ENCODE data around the gene FHIP1B. TPM values are rescaled to one million over a fixed set of nuclear protein-coding genes. Genes with fewer than 3 reads are reported as not detected.

FHIP1B gene
- total RNA-seq, 1 donor from 2014 or later: 25.3 TPM

GRCh38 chr11:6206456-6207180, 27.8 kb downstream of the FHIP1B start:
- peaks cover 6% of the 10 kb centered on the region for H3K36me3 Mint-ChIP-seq (ENCODE audit: unreplicated experiment)
- H3K4me3 Mint-ChIP-seq (ENCODE audit: unreplicated experiment): no peak overlapping the region
- no peak overlapping the region for H3K27ac Mint-ChIP-seq (ENCODE audit: unreplicated experiment)
- TF ChIP-seq, protein P1, sequence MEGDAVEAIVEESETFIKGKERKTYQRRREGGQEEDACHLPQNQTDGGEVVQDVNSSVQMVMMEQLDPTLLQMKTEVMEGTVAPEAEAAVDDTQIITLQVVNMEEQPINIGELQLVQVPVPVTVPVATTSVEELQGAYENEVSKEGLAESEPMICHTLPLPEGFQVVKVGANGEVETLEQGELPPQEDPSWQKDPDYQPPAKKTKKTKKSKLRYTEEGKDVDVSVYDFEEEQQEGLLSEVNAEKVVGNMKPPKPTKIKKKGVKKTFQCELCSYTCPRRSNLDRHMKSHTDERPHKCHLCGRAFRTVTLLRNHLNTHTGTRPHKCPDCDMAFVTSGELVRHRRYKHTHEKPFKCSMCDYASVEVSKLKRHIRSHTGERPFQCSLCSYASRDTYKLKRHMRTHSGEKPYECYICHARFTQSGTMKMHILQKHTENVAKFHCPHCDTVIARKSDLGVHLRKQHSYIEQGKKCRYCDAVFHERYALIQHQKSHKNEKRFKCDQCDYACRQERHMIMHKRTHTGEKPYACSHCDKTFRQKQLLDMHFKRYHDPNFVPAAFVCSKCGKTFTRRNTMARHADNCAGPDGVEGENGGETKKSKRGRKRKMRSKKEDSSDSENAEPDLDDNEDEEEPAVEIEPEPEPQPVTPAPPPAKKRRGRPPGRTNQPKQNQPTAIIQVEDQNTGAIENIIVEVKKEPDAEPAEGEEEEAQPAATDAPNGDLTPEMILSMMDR (IDR thresholded peaks at IDR 0.05; ENCODE audit: partially characterized antibody, unreplicated experiment): no peak
- H3K4me1 Mint-ChIP-seq (ENCODE audit: low read depth, unreplicated experiment): no peaks in the 10 kb centered on the region
- peaks cover 2% of the 10 kb centered on the region for H3K27me3 Mint-ChIP-seq (ENCODE audit: unreplicated experiment)
- no peak for DNase-seq
- H3K9me3 Mint-ChIP-seq (ENCODE audit: unreplicated experiment): no peaks in the 10 kb centered on the region

DNA sequence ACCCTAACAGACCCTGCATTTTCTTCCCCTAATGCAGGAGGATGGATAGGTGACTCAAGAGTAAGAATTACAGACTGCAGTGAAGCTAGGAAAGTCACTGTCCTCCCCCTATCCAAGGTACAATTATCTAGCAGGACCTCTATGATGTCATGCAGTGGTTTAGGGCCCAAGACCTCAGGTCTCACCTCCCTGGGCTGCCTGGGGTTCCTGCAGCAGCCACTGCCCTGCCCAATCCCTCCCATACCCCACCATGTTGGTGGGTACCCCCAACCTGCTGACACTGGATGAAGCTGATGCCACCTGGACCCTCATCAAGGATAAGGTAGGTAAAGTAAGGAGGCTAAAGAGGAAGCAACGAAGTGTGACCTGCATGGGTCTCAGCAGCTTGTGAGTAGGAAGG, 29.1 kb downstream of the FHIP1B start, which contains the start of gene C11orf42:
TSS of gene C11orf42 (plus strand) at position 192 of the 400 bp plus-strand sequence. CDS start at position 251, 59 bp downstream.
- Mint-ChIP-seq H3K4me1 (ENCODE audit: low read depth, unreplicated experiment) (no peaks in the 10 kb centered on the region), H3K36me3 (ENCODE audit: unreplicated experiment) (peaks cover 6% of the 10 kb centered on the region), H3K9me3 (ENCODE audit: unreplicated experiment) (no peaks in the 10 kb centered on the region), H3K27ac (ENCODE audit: unreplicated experiment) (no peak within 1 kb of the TSS), H3K27me3 (ENCODE audit: unreplicated experiment) (peaks cover 2% of the 10 kb centered on the region), H3K4me3 (ENCODE audit: unreplicated experiment) (no peak within 1 kb of the TSS)
- TF ChIP-seq, protein P1 (IDR thresholded peaks at IDR 0.05; ENCODE audit: partially characterized antibody, unreplicated experiment): no peak
- DNase-seq: no peak

- Mint-ChIP-seq H3K27me3 (ENCODE audit: unreplicated experiment) (peaks cover 2% of the 10 kb centered on the region), H3K4me3 (ENCODE audit: unreplicated experiment) (no peak overlapping the region), H3K9me3 (ENCODE audit: unreplicated experiment) (no peaks in the 10 kb centered on the region), H3K27ac (ENCODE audit: unreplicated experiment) (no peak overlapping the region), H3K36me3 (ENCODE audit: unreplicated experiment) (peaks cover 6% of the 10 kb centered on the region), H3K4me1 (ENCODE audit: low read depth, unreplicated experiment) (no peaks in the 10 kb centered on the region)
- TF ChIP-seq, protein P1 (IDR thresholded peaks at IDR 0.05; ENCODE audit: partially characterized antibody, unreplicated experiment): no peak
- DNase-seq: no peak
Measured at GRCh38 chr11:6204706-6205105, 29.7 kb downstream of the FHIP1B start.

DNA sequence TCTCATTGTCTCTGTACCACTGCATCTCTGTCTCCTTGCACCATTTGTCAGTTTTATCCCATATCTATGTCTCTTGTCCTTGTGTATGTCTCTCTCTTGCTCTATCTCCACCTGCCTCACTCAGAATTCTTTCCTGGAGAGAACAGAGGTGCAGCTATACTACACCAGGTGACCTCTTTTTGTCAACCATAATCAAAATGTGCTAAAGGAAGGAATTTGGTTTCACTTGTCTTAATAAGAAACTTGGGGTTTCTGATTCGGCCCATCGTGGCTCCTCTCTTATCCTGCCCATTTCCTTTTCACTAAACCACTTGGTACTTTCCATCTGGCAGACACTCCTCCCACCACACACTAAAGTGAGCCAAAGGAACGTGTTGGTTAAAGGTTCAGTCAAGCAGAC, 31.1 kb downstream of the FHIP1B start:
- TF ChIP-seq, protein P1 (IDR thresholded peaks at IDR 0.05; ENCODE audit: partially characterized antibody, unreplicated experiment): no peak
- DNase-seq: no peak
- H3K4me1 Mint-ChIP-seq (ENCODE audit: low read depth, unreplicated experiment): no peaks in the 10 kb centered on the region
- H3K36me3 Mint-ChIP-seq (ENCODE audit: unreplicated experiment): no peaks in the 10 kb centered on the region
- H3K9me3 Mint-ChIP-seq (ENCODE audit: unreplicated experiment): no peaks in the 10 kb centered on the region
- H3K4me3 Mint-ChIP-seq (ENCODE audit: unreplicated experiment): no peak overlapping the region
- no peak overlapping the region for H3K27ac Mint-ChIP-seq (ENCODE audit: unreplicated experiment)
- no peaks in the 10 kb centered on the region for H3K27me3 Mint-ChIP-seq (ENCODE audit: unreplicated experiment)

DNA sequence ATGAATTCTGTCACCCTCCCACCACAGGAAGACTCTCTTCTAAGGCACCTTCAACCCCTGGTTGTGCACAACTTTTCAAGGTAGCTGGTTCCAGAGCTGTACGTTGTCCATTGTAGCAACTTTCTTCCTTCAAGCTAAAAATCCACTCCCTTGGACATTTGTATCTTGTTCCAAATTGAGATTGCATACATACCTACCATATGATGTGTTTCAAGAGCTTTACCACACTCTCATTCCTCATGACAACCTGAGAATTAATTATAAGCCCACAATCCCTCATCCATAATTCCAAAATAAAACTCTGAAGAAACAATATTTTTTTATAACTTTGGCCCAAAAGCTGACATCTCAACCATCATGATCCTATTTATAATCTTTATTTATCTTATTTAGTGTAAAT, 32.4 kb downstream of the FHIP1B start:
- Mint-ChIP-seq H3K36me3 (ENCODE audit: unreplicated experiment) (no peaks in the 10 kb centered on the region), H3K27me3 (ENCODE audit: unreplicated experiment) (no peaks in the 10 kb centered on the region), H3K4me1 (ENCODE audit: low read depth, unreplicated experiment) (no peaks in the 10 kb centered on the region), H3K27ac (ENCODE audit: unreplicated experiment) (no peak overlapping the region), H3K9me3 (ENCODE audit: unreplicated experiment) (no peaks in the 10 kb centered on the region), H3K4me3 (ENCODE audit: unreplicated experiment) (no peak overlapping the region)
- DNase-seq: no peak
- TF ChIP-seq, protein P1 (IDR thresholded peaks at IDR 0.05; ENCODE audit: partially characterized antibody, unreplicated experiment): no peak
